K562 (cell line): ENCODE measurements around the gene MICU1. TPM values are rescaled to one million over a fixed set of nuclear protein-coding genes. Genes with fewer than 3 reads are reported as not detected.

ENCODE experiments used
- ATAC-seq: fragments of 200-7000 bp; cut with Tn5 transposase; 3 replicates; pipeline ENCODE4 v1.9.1; 2020; ENCODE audit warnings: moderate library complexity
- BruUV-seq: library from RNA; stranded (reverse); fragments of 400-500 nt; replicated peaks from 2 replicates; lab custom pipeline; 2021; lab: Mats Ljungman, UMichigan
- CTCF ChIA-PET: fragments of 300-600 bp; formaldehyde crosslinking; extraction: SDS; loops from one replicate; lab custom pipeline; 2021; ENCODE audit warnings: low intra/inter-chr PET ratio; lab: Yijun Ruan, JAX
- POLR2A ChIA-PET: fragments of 300-600, 350-650 bp; sonication (Branson Sonifier 250); formaldehyde crosslinking; extraction: SDS; loops from one replicate; lab custom pipeline; 2021; ENCODE audit warnings: antibody characterized with exemption, inconsistent platforms; lab: Yijun Ruan, JAX
- DNase-seq, 4 experiments: peaks; one replicate each; pipeline versions ENCODE4 v3.0.0 to v3.0.0-alpha.2; 2011 to 2018; ENCODE audit warnings: low spot score in 3 of 4, mixed read lengths in 3 of 4; ENCODE audit errors: extremely low read depth in 1 of 4
- FAIRE-seq: peaks from 2 replicates; lab custom pipeline; 2011; peaks lifted over from hg19 to GRCh38; lab: Jason Lieb, UNC
- H2AFZ ChIP-seq: 2 replicates; pipeline ENCODE4 v1.6.0; 2011; ENCODE audit warnings: low read depth, low read length, control low read depth, inconsistent platforms
- H3K27ac ChIP-seq: fragments of 200-600 bp; 3 replicates; pipeline ENCODE4 v1.8.0; 2011; ENCODE audit warnings: low read depth, mild to moderate bottlenecking, control low read depth, inconsistent platforms, low read length, moderate library complexity, mixed read lengths; ENCODE audit errors: extremely low read depth
- H3K27me3 ChIP-seq, 2 experiments: fragments of 300-600 bp in 1 of 2; 2 replicates in 1 of 2; 3 replicates in 1 of 2; pipeline versions ENCODE4 v1.6.0 to v1.8.0; 2011; ENCODE audit warnings: inconsistent platforms in 2 of 2, low read length in 2 of 2, mild to moderate bottlenecking in 1 of 2, mixed read lengths in 1 of 2, moderate library complexity in 1 of 2; ENCODE audit not compliant: control insufficient read depth in 2 of 2, insufficient read depth in 2 of 2
- H3K36me3 ChIP-seq: fragments of 300-600 bp; 3 replicates; pipeline ENCODE4 v1.8.0; 2011; ENCODE audit warnings: mild to moderate bottlenecking, low read length, inconsistent platforms; ENCODE audit not compliant: control insufficient read depth, insufficient read depth
- H3K4me1 ChIP-seq, 2 experiments: fragments of 200-600 bp in 1 of 2; replicated peaks in 1 of 2; 2 replicates in 1 of 2; 3 replicates in 1 of 2; pipeline versions ENCODE4 v1.5.1 to v1.8.0; 2011; ENCODE audit warnings: inconsistent platforms in 2 of 2, low read length in 2 of 2, mild to moderate bottlenecking in 1 of 2, mixed read lengths in 1 of 2, moderate library complexity in 1 of 2; ENCODE audit not compliant: control insufficient read depth in 2 of 2, insufficient read depth in 2 of 2
- H3K4me2 ChIP-seq: 2 replicates; pipeline ENCODE4 v1.6.1; 2011; ENCODE audit warnings: low read length, control low read depth, inconsistent platforms, mixed read lengths; ENCODE audit not compliant: insufficient read depth
- H3K4me3 ChIP-seq: fragments of 200-600 bp; sonication (generic), shearing (Covaris generic); 2 replicates; pipeline ENCODE4 v1.5.1; 2016; ENCODE audit warnings: control low read depth, inconsistent platforms
- H3K79me2 ChIP-seq: fragments of 200-600 bp; 3 replicates; pipeline ENCODE4 v1.8.0; 2011; ENCODE audit warnings: low read length, inconsistent platforms; ENCODE audit not compliant: control insufficient read depth, insufficient read depth
- H3K9ac ChIP-seq, 2 experiments: 2 replicates each; pipeline versions ENCODE4 v1.6.0 to v1.6.1; 2011; ENCODE audit warnings: low read depth in 2 of 2, low read length in 2 of 2, control low read depth in 1 of 2, inconsistent platforms in 1 of 2, mild to moderate bottlenecking in 1 of 2, mixed read lengths in 1 of 2; ENCODE audit not compliant: insufficient read depth in 1 of 2
- H3K9me1 ChIP-seq: one replicate; pipeline ENCODE4 v1.6.0; 2011; ENCODE audit warnings: inconsistent platforms, mild to moderate bottlenecking, low read length, moderate library complexity; ENCODE audit not compliant: control insufficient read depth, insufficient read depth
- H3K9me3 ChIP-seq: replicated peaks from 2 replicates; pipeline ENCODE4 v1.5.1; 2011; ENCODE audit warnings: low read depth, low read length, inconsistent platforms; ENCODE audit not compliant: control insufficient read depth, insufficient read depth
- H4K20me1 ChIP-seq: replicated peaks from 2 replicates; pipeline ENCODE4 v1.6.1; 2011; ENCODE audit warnings: low read length, inconsistent platforms, mixed read lengths; ENCODE audit not compliant: control insufficient read depth, insufficient read depth
- CEBPG ChIP-seq, 3 experiments: fragments of 200-800 bp in 1 of 3; sonication (Bioruptor generic) in 1 of 3; sonication (generic) in 1 of 3; formaldehyde crosslinking in 1 of 3; IDR thresholded peaks in 2 of 3; conservative IDR thresholded peaks in 1 of 3; 2 replicates each; pipeline versions ENCODE4 v1.6.1 to v1.8.0; 2016 to 2022; ENCODE audit warnings: missing compliant biosample characterization in 2 of 3, missing genetic modification characterization in 2 of 3, mild to moderate bottlenecking in 1 of 3, missing genetic modification reagents in 1 of 3
- WGBS: fragments of 100-300 bp; shearing (Covaris generic); methylation state at CpG from one replicate; pipeline ENCODE4 v1.1.6; 2016; ENCODE audit warnings: low coverage, mixed read lengths; ENCODE audit not compliant: insufficient coverage; ENCODE audit errors: missing lambda C conversion rate; 5-methylcytosine and 5-hydroxymethylcytosine counted together
- in situ Hi-C: fragments of 300-500 bp; cut with MboI; formaldehyde crosslinking; loops from 4 replicates; pipeline ENCODE4 v1.15.0; 2018; ENCODE audit warnings: inconsistent platforms, mixed read lengths
- intact Hi-C: fragments of 100-400 bp; cut with micrococcal nuclease; formaldehyde crosslinking; loops from 2 replicates; pipeline ENCODE4 v1.14.2; 2022
- polyA plus RNA-seq, 8 experiments: library from polyadenylated mRNA; depleted of rRNA in 4 of 8; stranded (reverse) in 5 of 8; unstranded in 3 of 8; fragments of >200 nt; fragmentation: Nextera tagmentation in 2 of 8; fragmentation: Illumina TruSeq in 1 of 8; extraction: Ambion mirVana in 2 of 8; extraction: Trizol in 1 of 8; gene quantifications; 2 replicates each; pipeline versions ENCODE4 v1.2.1 to v1.2.3, GENCODE V29; 2011 to 2014; ENCODE audit warnings: inconsistent platforms in 1 of 8, missing spikeins in 1 of 8
- total RNA-seq, 7 experiments: library from RNA; depleted of rRNA in 6 of 7; stranded (reverse); fragments of >200 nt in 6 of 7; fragmentation: Illumina TruSeq in 2 of 7; extraction: Trizol in 2 of 7; gene quantifications; 2 replicates each; pipeline versions ENCODE4 v1.2.1 to v1.2.3, GENCODE V29; 2011 to 2021; ENCODE audit warnings: low replicate concordance in 1 of 7
- TF ChIP-seq, protein P1 (sequence below): sonication (generic); formaldehyde crosslinking; IDR thresholded peaks from 2 replicates; pipeline ENCODE4 v1.8.1; 2023; ENCODE audit warnings: mild to moderate bottlenecking, missing genetic modification reagents

The MICU1 gene
- total and polyA plus RNA-seq, 9 of the 15 experiments (the other 6 are each of a cell fraction or from before 2014, with no cell fraction given) = 29.3 to 76.8 (median 48.4) TPM

DNA sequence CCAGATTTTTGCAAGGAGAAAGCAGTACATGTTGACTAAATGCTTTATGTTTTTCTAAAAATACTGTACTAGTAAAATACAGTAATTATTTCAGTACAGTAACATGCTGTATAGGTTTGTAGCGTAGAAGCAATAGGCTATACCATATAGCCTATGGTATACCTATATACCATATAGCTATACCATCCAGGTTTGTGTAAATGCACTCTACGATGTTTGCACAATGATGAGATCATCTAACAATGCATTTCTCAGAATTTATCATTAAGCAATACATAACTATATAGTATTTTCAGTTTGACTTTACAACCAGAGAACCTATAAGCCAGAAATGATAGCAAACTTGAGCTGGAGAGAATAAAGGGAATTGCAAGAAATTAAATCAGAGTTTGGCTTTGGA, 161.4 kb downstream of the MICU1 start:
- H4K20me1 ChIP-seq = no peaks in the 10 kb centered on the region
- H3K4me2 ChIP-seq = no peak overlapping the region
- no peak overlapping the region for H3K4me3 ChIP-seq
- H3K9me3 ChIP-seq = no peaks in the 10 kb centered on the region
- no peaks in the 10 kb centered on the region for H3K27me3 ChIP-seq
- ATAC-seq = no peak
- WGBS = 86% methylated on average over 2 of the region's 2 CpGs
- DNase-seq = no peak
- H3K27ac ChIP-seq = no peak overlapping the region
- intact Hi-C loops (no loop called here), in situ Hi-C loops (no loop called here)
- H3K79me2 ChIP-seq = no peaks in the 10 kb centered on the region
- H3K9ac ChIP-seq = no peak overlapping the region
- FAIRE-seq = no peak
- peaks cover 0 to 12% of the 10 kb centered on the region in 2 experiments; a peak in 3 of 5 replicates for H3K4me1 ChIP-seq
- TF ChIP-seq, protein P1, sequence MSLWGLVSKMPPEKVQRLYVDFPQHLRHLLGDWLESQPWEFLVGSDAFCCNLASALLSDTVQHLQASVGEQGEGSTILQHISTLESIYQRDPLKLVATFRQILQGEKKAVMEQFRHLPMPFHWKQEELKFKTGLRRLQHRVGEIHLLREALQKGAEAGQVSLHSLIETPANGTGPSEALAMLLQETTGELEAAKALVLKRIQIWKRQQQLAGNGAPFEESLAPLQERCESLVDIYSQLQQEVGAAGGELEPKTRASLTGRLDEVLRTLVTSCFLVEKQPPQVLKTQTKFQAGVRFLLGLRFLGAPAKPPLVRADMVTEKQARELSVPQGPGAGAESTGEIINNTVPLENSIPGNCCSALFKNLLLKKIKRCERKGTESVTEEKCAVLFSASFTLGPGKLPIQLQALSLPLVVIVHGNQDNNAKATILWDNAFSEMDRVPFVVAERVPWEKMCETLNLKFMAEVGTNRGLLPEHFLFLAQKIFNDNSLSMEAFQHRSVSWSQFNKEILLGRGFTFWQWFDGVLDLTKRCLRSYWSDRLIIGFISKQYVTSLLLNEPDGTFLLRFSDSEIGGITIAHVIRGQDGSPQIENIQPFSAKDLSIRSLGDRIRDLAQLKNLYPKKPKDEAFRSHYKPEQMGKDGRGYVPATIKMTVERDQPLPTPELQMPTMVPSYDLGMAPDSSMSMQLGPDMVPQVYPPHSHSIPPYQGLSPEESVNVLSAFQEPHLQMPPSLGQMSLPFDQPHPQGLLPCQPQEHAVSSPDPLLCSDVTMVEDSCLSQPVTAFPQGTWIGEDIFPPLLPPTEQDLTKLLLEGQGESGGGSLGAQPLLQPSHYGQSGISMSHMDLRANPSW = no peak
- no peak for TF ChIP-seq CEBPG (CRISPR knock-in tag; IDR thresholded peaks at IDR 0.05)
- TF ChIP-seq CEBPG (tag; conservative IDR thresholded peaks at IDR 0.05 in 1 of 2, IDR thresholded peaks at IDR 0.05 in 1 of 2) = 0 out of 4 replicates have a peak, but pooled peaks of 1 of the 2 experiments have one; percentile 17
- no peak overlapping the region for H2AFZ ChIP-seq
- BruUV-seq = no TSS peak
- H3K9me1 ChIP-seq = no peaks in the 10 kb centered on the region
- ChIA-PET POLR2A (interaction anchor here (0.6 to 0.7 kb wide), 2 partner anchors 8 to 424 kb away, joined by 3 read pairs; no protein-coding TSS in a partner anchor), CTCF (interaction anchor here (0.6 kb wide), 1 partner anchor 633 kb away, joined by 4 read pairs; no protein-coding TSS in a partner anchor)
- peaks cover 3% of the 10 kb centered on the region; the same call in 1 of the 3 replicates for H3K36me3 ChIP-seq
